Astrocyte of the hippocampus (primary cell): ENCODE measurements around the gene TPCN2.

Source experiments
- DNase-seq: peaks from one replicate; pipeline ENCODE4 v3.0.0; 2011; ENCODE audit warnings: low read depth, low spot score

TPCN2 gene

DNA sequence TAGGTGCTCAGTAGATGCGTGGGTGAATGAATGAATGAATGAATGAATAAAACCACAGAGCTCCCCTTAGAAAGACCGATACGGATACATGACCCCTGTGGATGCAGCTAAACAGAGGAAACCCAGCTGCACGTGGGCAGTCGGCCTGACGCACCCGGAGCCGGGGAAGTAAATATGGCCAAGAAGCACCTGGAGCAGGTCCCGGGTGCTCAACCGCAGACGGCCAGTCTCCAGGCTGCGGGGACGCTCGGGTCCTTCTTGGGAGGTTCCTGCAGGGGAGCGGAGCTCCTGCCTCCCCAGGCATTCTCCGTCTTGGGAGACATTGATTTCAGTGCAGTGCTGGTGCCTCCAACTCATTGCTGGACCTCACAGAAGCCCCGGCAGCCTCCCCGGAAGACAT lies 11.7 kb upstream of the TPCN2 start:
- no peak for DNase-seq

DNA sequence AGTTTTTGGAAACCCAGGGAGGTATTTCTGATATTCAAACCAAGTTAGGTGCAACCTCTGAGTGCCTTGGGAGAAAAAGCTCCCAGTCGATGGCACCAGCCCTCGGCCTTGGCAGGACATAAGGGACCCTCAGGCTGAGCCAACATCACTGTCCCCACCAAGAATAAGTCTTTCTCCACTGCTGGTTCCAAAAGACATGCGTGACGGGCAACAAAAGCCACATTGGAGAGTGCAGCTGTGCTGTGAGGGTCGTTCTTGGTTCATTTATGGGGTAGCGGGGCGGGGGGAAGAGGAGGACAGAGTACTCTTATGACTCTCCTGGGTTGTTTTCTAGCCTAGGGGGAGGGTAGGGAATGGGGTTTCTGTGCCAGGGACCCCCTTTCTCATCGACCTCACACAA lies 11.2 kb upstream of the TPCN2 start:
- no peak for DNase-seq

DNA sequence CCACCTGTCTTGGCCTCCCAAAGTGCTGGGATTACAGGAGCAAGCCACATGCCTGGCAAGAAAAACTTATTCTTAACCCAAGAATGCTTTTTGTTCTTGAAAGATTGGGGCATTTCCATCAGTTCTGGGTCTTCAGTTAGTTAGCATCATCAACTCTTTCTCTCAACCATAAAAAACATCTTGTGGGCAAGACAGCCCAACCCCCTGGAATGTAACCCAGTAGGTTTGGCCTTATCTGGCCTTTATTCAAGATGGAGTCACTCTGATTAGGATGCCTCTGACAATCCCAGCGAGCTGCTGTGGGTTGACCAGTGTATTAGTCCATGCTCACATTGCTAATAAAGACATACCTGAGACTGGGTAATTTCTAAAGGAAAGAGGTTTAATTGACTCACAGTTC lies 9.2 kb upstream of the TPCN2 start:
- peak; percentile 81 for DNase-seq

DNA sequence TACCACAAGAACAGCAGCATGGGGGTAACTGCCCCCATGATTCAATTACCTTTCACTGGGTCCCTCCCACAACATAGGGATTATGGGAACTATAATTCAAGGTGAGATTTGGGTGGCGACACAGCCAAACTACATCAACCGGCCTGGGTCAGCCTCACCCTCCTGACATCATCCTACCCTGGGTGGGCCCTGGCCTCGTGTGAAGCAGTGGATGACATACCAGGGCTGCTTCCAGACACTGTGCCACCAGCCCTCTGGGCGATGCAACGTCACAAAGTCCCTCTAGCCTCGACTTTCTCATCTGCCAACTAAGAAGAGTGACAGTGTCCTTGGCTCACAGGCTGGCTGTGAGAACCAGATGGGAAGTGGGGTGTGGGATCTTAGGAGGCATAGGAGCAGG lies 8.7 kb upstream of the TPCN2 start:
- DNase-seq = no peak

DNA sequence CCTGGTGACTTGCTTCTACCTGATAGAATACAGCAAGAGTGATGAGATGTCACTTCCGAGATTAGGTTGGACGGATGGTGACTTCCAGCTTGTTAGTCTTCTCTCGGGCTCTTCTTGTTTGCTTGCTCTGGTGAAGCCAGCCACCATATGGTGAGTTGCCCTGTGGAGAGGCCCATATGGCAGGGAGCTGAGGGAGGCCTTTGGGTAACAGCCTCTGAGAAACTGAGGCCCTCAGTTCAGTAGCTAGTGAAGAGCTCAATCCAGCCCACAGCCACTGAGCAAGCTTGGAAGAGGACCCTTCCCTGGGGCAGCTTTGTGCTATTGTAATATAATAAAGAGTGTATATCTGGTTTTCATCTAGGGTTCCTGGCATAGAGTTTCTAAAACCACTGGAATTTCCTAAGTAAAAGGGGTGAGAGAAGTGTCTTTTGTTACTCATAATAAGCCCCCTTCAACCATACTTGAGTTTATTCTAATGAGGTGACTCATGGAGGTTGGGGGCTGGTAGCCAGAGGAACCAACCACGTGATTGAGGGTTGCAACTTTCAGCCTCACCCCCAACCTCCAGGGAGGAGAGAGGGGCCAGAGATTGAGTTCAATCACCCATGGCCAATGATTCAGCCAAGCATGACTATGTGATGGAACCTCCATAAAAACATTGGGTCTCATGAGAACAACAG lies 8.0 kb upstream of the TPCN2 start:
- peak; percentile 94 for DNase-seq

DNA sequence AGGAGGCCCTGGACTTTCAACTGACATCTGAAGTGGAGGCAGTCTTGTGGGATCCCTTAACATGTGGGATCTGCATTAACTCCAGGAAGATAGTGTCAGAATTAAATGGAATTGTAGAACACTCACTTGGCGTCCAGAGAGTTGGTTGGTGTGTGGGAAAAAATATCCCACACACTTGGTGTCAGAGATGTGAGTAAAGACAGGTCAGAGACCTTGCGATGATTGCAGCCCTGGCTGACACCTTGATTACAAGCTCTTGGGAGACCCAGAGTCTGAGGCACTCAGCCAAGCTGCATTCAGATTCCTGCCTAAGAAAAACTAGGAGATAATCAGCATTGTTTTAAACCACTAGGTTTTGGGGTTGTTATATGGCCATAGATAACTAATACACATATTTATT lies 7.2 kb upstream of the TPCN2 start:
- peak; percentile 39 for DNase-seq

DNA sequence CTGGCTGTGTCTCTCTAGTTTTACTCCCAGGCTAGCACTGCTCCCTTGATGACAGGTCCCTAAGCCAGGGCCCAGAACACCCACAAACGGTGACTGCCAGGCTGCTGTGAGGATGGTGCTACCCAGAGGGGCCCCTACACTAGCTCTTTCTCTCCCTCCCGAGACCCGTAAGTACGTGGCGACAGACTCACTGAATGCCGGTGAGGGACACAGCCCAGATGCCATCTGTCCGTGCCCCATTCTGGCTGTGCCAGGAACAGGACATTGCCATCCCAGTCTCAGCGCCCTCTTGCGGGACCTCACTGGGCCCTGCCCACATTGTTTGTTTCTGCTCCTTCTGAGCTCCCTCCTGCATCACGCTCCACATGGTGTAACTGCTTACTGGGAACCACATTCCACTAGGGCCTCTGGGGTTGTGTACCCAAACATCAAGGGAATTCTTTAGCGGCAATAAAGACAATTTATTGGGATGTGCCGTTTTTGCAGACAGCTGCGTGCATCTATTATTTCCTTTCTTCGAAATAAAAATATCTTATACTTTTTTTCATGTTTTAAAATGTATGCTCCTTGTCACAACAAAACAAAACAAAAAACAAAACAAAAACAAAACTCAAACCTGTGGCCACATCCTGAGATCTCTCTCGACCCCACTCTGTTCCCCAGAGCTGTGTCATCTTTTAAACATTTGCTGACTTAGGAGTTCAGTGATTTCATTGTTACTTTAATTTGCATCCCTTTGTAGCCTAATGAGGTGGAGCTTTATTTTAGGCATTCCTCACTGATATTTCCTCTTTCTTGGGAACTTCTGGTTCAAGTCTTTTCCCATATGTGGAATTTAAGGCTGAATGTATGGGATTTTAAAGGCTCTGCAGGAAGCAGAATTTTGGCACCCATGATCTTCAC lies 4.4 kb upstream of the TPCN2 start:
- peak; percentile 92 for DNase-seq

DNA sequence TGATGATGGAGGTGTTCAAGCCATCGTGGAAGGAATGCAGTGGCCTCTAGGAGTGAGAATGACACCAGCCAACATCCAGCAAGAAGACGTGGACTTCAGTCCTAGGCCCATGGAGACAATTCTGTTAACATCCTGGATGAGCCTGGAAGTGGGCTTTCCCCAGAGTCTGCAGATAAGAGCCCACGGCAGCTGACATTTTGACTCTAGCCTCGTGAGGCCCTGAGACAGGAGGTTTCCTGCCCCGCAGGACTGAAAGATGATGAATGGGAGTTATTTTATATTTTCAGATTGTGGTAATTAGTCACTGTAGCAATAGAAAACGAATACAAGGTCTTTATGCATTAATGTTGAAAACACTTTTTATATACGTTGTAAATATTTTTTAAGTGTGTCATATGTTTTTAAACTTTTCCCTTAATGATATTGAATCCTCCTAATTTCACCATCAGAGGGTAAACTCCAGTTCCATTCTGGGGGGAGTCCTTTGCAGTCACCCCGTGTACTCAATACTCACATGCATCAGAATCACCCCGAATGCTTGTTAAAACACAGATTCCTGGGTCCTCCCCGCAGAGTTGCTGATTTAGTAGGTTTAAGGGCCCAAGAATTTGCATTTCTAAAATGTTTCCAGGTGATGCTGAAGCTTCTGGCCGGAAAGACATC lies 570 bp upstream of the TPCN2 start:
- no peak for DNase-seq

DNA sequence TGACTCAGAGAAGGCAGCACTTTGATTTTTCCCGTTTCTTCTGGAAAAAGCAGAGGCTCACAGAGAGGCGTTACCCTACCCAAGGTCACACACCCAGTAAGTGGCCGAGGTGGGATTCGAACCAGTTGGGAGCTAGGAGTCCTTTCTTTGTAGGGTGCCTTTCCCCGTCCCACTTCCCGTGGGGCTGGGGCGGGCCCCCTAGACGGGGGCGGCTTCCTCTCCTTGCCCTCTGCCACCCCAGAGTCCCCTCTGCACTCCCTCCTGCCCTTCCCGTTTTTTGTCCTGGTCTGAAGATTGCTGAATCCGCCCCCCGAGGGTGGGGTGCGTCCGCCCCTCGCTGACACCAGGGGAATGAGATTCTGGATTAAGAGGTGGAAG lies 747 bp downstream of the TPCN2 start:
- DNase-seq = peak; percentile 23

DNA sequence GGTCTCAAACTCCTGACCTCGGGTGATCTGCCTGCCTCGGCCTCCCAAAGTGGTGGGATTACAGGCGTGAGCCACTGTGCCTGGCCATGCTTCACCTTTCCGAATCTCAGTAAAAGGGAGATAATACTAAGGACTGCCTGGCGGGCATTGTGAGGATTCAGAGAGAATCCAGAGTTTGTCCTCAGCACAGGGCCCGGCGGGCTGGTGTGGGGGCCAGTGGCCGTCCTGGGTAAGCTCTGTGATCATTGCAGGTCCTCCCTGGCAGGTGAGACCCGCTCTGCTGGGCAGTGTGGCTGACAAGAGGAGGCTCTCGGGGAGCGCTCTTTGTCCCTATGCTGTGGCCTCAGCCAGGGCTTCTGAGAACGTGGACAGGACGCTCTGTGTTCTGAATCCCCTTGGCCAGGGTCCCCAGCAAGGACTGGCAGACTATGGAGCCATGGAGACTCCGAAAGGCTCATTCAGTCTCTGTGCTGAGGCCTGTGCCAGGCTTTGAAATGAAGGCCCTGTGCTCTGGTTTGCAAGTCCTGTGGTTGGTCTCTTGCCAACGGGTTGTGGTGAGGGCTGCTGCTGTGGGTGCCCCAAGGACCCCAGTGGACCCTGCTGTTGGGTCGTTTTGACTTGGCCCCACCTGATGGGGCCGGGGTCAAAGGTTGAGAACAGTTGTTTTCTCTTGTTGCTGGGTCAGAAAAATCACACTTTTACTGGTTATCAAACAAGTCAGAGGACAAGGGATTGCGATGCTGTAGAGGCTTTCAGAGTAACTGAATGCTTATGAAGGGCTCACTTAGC lies 2.1 kb downstream of the TPCN2 start:
- no peak for DNase-seq

DNA sequence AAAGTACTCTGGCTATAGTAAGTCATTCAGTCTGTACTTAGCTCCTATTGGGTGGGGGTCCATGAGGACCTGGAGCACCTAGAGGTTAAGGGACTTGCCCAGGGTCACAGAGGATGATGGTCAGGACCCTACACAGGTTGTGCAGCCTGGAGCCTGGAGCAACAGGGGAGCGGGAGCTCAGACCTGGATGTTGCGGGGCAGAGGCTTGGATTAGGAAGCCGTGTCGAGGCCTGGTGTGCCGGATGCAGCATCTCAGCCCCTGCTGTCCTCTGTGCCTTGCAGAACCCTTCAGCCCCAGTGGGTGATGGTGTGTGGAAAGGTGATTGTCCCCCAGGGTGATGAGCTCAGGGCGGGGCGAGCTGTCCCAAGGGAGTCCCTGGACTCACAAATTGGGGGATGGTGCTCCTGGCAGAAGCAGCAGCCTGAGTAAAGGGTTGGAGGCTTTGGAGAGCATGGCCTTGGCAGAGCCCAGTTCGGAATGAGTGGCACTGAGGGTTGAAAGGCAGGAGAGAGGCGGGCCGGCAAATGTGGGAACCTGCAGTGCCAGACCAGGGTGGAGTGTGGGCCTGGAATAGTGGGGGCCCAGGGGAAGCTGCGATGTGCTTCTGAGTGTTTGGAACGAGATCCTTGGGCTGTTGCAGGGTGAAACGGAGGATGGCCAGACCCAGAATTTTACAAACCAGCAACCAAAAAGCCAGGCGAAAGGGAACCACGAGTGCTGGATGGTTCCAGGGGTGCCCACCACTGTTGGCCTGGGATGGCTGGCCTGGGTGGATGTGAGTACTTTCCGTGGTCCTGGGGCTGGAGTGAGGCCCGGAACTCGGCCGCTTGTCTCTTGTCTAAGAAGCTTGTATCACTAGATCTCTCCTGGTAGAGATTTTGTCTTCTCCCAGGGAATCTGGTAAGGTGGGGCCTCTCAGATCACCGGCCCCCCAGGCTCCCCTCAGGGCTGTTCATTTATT lies 2.9 kb downstream of the TPCN2 start:
- DNase-seq = no peak

DNA sequence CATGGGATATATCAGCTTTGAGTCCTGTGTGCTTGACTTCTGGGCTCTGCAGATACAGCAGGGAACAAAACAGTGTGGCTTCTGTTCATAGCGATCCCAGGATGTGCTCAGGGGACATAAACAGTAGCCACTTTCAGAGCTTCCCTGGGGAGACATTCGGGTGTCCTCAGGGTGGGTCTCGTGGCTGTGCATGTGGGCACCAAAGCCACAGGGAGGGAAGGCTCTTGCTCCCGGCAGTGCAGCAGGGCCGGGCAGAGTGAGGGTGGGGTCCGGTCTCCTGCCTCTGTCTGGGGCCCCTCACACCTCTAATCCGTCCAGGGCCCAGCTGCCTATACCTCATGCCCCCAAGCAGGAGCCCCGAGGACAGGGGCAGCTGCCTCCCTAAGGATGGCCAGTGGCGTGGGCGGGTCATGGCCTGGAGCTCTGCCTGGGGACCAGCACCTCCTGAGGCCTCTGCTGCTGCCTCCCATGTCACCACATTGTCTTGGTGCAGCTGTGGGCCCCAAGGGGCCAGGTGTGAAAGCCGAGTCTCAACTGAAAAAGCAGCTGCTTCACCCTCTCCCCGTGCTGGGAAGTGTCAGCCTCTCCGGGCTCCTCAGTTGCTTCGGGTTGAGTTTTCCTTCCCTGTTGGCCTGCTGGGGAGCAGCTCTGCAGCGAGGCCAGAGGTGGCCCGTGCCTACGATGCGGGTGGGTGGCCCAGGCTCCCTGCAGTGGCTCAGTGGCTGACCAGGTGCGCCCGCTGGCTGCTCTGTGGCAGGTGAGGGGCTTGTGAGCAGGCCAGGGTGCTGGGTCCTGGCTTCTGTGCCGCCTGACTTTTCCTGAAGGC lies 3.8 kb downstream of the TPCN2 start:
- DNase-seq = no peak

DNA sequence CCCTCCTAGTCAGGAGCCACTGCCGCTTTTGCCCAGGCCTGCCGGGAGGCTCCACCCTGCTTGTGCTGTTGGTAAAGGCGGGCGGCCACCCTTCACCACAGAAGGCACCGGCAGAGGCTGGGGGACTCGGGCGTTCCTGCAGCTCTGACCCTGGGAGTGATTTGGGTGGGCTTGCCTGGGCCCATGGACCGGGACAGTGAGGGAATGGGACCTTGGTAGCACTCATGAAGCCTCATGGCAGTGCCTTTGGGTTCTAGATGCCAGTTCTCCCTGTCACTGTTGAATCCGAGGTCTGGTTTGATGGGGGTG lies 4.4 kb downstream of the TPCN2 start:
- no peak for DNase-seq

DNA sequence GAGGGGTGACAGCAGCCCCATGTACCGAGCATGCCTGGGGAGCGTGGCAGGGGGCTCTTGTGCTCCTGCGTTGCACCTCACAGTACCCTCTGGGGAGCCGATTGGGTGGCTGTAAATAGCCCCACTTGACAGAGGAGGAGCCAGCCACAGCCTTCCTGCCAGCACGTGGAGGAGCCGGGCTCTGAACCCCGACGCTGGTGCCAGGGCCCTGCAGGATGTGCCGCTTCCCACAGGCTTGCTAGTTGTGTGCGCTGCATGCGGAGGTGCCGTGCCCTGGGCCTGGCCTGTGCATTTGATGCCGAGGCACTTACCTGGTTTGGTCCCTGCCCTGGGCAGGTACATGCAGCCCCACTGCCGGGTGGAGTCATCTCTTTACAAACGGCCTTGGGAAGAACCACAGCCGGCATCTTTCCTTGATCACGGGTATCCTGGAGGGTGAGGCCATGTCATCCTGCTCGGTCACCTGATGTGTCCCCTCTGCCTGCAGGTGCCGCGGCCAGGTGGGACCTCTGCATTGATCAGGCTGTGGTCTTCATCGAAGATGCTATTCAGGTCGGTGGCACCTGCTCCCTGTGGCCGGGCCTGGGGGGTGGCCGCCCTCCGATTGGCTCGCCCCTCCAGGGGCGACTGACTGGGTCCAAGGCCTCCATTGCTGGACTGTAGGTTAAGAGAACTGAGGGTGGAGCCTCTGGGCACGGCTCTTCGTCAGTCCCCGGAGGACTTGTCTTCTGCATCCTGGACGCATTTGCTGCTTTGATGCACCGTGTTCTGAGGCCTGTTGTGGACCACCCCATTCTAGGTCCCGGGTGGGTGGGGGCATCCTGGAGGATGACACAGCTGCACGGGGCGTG lies 5.0 kb downstream of the TPCN2 start:
- DNase-seq = no peak

DNA sequence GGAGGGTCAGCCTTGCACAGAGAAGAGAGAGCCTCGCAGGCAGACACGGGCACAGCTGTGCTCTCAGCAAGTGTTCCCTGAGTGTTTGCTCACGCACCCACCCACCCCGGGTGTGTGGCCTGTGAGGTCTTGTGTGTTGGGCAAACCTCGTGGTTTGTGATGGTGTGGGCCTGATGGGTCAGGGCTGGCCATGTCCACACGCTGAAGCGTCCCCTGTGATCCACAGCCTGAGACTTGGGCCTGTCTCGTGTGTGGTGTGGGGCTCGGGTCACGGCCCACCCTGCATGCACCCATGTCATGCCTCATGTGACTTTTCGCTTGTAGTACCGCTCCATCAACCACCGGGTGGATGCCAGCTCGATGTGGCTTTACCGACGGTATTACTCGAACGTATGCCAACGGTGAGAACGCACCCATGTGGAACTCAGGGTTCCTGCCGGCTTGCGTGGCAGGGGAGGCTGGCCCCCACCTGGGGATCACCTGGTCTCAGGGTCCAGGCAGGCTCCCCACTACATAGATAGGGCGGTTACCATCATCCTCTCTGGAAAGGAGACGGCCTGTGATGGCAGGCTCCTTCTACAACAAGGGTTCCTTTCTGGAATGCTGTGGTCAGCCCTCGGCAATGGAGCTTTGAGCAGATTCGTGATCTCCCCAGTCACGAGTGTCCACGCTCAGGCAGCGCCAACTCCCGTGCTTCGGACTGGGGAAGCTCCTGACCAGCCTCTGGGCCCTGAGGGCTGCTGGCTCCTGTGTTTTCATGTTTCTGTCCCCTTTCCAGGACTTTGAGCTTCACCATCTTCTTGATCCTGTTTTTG lies 5.9 kb downstream of the TPCN2 start:
- DNase-seq = no peak

DNA sequence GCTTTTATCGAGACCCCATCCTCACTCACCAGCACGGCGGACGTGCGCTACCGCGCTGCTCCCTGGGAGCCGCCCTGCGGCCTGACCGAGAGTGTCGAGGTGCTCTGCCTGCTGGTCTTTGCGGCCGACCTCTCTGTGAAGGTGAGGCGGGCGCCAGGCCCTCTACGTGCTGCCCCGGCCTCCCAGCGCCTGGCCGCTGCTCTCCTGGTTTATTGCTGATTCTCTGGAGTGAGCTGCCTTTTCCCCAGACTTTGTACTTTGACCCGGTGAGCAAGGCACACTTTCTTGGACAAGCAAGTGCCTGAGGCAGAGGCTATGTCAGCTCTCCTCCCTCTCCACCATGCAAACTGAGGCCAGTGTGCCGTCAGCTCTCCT lies 6.5 kb downstream of the TPCN2 start:
- no peak for DNase-seq

DNA sequence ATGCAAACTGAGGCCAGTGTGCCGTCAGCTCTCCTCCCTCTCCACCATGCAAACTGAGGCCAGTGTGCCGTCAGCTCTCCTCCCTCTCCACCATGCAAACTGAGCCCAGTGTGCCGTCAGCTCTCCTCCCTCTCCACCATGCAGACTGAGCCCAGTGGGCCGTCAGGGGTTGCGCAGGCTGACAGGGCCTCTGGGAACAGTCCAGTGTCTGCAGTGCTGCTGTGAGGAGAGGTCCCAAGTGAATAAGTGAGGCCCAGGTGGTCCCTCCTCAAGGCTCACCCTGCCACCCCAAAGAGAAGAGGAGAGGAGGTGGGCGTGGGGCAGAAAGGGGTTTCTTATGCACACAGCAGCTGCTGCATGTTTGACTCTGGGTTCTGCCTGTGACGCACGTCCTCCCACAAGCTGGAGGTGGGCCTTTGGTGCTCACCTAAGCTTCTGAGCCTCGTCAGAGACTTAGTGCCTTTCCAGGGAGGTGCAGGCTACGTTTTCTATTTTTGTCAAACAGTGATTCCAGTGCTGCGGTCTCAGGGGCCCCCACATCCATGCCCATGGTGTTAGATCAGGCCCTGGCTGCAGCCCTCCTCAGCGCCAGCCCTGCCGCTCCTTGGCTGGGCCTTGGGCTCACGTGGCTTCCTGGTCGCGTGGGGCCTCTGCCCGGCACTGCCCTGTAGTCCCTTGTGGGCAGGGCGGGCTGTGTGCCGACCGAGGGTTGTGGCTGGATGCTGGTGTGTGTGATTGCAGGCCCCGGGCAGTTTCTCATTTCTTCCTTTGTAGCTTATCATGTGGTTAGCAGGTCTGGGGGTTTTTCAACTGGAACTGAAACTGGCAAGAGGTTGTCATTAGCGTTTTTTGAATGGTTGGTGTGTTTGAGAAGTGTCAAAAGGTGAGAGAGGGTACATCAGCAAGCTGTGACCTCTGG lies 7.1 kb downstream of the TPCN2 start:
- peak; percentile 29 for DNase-seq
